MV-4-11 (cell line): ENCODE data around the gene PCNX3.
A peak's percentile ranks its signal among the peaks of the same experiment; 100 is the strongest.

Experiments
- DNase-seq: peaks from one replicate; lab custom pipeline; 2025; lab: John Stamatoyannopoulos, UW

PCNX3 gene

DNA sequence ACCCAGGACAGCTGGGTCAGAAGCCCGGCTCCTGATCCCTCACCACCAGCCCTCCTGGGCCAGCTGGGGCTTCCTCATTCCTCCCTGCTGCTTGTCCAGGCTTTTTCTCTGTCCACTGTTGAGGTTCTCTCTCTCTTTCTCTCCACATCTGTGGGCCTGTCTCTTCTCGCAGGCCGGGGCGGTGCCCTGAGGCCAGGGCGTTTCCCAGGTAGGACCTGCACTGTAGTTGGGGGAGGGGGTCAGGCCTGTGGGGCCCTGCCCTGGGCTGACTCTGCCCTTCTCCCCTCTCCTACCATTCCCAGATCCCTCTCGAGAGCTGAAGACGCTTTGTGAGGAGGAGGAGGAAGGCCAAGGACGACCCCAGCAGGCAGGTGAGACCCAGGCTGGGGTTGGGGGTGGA is 34.8 kb upstream of the PCNX3 start:
- no peak for DNase-seq

DNA sequence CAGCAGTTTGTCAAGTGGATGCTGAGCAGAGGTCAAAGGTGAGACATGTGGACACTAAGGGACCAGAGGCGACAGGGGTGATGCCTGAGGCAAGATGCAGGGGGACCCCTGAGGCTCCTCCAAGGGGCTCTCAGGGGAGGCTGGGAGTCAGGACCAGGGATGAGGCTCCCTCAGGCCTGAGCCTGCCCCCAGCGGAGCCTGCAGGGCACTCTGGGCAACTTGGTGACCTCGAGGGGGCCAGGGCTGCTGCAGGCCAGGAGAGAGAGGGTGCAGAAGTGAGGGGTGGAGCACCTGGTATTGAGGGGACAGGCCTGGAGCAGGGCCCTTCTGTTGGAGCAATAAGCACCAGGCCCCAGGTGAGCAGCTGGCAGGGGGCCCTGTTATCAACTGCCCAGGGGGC is 33.6 kb upstream of the PCNX3 start:
- no peak for DNase-seq

DNA sequence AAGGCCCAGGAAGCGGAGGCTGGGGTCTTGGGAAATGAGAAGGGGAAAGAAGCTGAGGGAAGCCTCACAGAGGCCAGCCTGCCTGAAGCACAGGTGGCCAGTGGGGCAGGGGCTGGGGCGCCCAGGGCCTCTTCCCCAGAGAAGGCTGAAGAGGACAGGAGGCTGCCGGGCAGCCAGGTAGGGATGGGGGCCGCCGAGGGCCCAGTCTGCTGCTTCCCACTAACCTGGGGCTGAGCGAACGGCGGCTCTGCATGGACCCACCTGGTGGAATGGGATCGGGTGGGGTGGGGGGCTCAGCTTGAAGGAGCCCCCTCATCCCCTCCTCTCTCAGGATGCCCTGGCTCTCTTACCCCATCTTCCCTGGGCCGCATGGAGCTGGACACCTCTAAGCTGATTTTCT is 32.0 kb upstream of the PCNX3 start:
- DNase-seq: no peak

DNA sequence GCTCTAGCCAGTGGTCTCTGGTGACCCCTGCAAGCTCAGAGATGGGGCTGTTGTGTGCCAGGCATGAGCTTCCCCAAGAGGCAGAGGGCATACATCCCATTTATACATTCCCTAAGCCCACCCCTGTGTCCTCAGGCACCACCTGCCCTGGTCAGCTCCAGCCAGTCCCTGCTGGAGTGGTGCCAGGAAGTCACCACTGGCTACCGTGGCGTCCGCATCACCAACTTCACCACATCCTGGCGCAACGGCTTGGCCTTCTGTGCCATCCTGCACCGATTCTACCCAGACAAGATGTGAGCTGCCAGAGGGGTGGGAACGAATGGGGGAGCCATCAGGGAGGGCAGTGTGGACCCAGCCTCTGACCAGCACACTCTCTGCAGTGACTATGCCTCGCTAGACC is 31.5 kb upstream of the PCNX3 start:
- DNase-seq: no peak

DNA sequence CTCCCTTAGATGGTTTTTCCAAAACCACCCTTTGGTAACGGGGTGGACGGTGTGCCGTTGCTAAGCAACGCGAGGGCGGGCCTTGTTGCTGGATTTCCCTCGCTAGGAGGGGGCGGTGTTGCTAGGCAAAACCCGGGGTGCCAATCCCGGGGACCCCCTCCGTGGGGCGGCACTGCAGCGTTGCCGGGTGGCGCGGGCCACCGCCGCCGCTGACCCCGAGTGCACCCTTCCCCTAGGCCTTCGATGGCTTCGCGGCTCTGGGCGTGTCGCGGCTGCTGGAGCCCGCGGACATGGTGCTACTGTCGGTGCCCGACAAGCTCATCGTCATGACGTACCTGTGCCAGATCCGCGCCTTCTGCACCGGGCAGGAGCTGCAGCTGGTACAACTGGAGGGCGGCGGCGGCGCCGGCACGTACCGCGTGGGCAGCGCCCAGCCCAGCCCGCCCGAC is 30.8 kb upstream of the PCNX3 start:
- DNase-seq: no peak

DNA sequence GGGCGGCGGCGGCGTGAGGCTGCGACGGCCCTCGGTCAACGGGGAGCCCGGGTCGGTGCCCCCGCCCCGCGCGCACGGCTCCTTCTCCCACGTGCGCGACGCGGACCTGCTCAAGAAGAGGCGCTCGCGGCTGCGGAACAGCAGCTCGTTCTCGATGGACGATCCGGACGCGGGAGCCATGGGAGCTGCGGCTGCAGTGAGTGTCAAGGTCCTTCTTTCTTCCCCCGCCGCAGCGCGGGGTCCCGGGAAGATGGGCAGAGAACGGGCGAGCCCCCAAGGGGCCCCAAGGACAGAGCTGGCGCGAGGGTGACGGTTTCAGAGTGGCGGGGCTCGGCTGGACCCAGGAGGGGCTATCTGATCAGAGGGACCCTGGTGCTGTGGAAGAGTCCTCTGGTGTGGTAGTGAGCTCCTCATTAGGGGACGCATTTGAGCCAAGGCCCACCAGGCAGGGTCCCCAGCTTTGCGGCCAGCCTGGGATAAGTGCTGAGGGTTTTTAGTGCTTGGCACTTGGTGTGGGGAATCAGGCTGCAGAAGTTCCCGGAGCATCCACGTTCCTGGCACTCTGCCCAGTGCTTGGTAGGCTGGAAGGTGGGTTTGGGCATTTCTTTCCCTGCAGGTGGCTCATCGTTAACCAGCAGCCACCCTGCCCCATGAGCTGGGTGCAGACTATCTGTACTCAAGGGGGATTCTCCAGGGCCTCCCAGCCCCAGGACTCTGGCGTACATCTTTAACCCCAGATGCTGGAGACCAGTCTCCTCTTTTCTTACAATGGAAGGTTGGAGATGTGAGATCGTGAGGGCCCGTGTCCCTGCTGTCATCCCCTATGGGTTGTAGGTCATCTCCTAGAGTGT is 30.0 kb upstream of the PCNX3 start:
- DNase-seq: no peak

DNA sequence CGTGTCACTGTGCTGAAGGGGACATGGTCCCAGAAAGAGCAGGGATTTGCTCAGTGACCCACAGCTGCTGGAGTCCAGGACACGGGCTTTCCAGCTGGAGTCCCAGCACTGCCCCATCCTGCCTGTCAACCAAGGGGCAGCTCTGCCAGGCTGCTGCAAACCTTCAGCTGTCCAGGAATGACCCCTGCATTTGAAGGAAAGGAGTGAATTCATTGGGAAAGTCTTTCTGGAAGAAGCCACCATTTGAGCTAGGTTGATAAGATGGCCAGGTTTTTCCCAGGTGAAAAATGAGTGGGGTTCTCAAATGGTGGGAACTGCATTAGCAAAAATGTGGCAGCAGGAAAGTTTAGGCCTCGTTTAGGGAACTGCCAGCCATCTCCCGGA is 29.3 kb upstream of the PCNX3 start:
- no peak for DNase-seq

DNA sequence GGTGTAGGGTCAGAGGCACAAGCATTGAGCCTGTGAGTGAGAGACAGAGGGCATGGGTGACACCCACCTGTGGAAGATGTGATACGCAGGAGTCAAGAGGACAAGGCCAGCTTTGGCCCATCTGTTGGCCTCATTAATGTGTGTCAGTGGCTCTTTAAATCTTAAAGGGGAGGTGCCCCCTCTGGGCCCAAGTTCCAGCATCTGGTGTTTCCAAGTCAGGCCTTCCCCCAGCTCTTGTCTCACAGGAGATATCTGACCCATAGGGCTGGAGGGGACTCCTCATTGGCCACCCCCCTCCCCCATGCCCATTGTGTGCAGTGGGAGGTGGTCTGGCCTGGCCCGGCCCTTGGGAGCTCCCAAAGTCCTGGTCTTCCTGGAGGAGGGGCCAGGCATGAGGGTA is 28.9 kb upstream of the PCNX3 start:
- DNase-seq: peak; percentile 30

DNA sequence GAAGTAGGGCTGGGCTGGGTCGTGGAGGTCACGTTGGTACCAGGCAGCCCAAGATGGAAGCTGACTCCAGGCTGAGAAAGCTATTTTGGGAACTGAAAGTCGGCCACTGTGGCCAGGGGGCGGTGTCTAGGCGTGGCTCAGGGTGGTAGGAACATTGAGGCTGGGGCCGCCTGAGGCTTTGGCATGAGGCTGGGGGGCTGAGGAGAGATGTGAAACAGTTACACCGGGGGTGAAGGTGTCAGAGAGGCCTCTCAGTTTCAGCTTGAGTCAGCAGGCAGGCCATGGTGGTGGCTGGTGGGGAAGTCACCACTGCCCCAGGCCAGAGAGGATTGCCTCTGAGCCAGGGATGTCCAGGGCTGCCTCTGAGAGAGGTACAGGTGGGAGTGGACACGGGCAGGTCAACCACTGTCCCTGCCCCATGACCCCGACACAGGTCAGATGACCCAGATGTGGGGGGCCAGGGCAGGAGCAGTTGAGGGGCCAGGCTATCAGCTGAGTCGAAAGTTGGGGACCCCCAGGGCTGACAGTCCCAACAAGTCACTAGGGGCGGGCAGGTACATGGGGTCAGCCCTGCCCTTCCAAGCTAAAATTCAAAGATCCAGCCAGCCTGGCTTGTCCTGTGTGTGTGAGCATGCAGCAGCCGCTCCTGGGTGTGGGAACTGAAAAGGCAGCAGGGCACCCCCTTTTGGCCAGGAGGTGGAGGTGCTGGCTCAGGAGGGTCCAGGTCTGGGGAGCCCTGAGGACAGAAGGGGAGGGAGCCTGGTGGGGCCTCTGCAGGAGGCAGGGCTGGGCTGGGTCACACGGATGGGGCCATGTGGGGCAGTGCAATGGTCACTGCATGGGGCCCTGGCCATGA is 27.1 kb upstream of the PCNX3 start:
- peak; percentile 88 for DNase-seq

DNA sequence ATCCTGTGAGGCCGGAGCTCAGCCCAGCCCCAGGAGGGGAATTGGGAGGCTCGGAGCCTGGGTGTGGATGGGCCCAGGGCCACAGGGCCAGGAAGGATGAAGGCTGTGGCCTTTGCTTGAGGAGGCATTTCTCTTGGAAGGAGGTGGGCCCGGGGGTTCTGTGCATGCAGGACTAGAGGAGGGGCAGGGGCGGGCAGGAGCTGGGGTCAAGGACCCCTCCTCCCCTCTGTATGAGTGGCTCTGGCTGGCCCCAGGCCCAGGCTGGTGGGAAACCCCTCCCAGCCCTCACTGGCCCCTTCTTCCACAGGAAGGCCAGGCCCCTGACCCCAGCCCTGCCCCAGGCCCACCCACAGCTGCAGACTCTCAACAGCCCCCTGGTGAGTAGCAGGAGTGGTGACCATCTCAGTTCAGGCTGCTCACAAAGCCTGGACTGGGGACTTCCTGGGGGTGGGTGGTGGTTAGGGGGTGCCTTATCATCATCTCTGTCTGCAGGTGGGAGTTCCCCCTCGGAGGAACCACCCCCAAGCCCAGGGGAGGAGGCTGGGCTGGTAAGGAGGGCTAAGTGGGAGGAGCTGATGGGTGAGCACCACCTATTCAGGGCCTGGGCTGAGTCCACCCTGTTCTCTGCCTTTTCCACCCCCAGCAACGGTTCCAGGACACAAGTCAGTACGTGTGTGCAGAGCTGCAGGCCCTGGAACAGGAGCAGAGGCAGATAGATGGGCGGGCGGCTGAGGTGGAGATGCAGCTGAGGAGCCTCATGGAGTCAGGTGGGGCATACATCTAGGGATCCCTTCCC is 25.9 kb upstream of the PCNX3 start:
- DNase-seq: no peak

DNA sequence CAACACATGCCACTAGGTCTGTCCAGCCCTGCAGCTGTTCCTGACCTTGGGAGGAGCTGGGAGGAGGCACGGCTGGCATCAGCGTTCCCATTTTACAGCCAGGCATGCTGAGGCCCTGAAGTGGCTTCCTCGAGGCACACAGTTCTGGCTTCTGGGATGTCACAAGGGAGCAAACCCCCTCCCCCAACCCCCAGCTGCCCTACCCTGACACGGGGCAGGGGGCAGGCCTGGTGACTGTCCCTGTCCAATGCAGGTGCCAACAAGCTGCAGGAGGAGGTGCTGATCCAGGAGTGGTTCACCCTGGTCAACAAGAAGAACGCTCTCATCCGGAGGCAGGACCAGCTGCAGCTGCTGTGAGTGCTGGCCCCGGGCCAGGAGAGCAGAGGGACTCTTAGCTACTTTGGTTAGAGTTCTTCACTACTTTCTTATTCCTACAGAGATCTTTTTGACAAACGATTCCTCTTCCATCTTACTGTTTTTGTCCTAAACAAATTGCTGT is 25.3 kb upstream of the PCNX3 start:
- no peak for DNase-seq

DNA sequence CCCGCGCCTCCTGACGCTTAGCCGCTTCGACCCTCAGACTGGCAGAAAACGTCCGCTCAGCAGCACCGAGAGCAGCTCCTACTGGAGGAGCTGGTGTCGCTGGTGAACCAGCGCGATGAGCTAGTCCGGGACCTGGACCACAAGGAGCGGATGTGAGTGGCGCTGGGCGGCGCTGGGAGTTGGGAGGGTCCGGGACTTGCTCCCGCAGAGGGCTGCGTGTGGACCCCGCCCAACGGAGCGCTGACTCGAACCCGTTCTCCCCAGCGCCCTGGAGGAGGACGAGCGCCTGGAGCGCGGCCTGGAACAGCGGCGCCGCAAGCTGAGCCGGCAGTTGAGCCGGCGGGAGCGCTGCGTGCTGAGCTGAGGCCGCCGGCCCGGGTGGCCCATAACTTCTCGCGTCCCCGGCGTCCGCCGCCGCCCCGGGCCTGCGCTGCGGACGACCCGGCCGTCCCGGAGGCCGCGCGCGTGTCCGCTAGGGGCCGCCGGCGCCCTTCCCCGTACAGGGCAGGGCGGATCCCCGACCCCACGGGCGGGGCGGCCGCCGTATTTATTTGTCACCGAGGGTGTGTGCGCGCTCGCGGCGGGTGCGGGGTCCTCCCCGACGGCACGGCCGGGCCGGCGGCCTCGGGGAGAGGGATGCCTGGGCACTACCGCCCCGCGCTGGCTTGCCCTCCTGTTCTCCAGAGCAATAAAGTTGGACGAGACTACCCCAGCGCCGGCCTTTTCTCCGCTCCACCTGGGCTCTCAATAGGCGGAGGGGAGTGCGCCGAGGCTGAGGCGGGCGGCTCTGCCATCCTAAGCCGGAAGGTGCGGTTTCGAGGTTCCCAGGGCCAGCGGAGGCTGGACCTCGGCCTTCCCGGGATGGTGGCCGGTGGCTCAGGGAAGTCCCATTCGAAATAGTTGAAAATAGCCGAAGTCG is 23.4 kb upstream of the PCNX3 start:
- DNase-seq: no peak

DNA sequence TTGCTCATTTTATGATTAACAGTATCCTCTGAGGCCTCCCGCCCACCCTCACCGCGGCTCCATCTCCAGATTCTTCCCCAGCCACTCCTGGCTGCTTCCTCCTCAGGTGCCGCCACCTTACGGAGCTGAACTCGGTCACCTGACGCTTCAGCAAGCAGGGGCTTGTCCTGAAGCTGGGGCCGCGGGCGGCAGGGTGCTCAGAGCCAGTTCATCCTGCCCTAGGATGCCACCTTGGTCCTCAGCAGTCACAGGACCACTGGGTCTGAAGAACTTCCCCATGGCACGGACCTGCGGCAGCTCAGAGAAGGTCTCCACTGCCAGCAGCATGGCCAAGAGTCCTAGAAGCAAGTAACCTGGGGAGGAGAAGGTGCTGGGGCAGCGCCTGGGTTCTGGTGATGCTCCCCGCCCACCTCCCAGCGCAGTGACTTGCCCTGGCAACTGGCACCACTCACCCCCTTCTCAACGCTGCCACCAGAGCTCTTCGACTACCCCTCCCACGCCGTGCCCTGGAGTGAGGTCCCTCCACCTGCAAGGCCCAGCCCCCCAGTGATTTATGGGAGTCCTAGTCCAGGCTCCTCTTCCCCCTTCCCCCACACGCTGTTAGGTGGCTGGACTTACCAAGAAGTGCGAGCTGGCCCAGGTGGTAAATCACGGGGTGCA is 22.6 kb upstream of the PCNX3 start:
- DNase-seq: no peak

DNA sequence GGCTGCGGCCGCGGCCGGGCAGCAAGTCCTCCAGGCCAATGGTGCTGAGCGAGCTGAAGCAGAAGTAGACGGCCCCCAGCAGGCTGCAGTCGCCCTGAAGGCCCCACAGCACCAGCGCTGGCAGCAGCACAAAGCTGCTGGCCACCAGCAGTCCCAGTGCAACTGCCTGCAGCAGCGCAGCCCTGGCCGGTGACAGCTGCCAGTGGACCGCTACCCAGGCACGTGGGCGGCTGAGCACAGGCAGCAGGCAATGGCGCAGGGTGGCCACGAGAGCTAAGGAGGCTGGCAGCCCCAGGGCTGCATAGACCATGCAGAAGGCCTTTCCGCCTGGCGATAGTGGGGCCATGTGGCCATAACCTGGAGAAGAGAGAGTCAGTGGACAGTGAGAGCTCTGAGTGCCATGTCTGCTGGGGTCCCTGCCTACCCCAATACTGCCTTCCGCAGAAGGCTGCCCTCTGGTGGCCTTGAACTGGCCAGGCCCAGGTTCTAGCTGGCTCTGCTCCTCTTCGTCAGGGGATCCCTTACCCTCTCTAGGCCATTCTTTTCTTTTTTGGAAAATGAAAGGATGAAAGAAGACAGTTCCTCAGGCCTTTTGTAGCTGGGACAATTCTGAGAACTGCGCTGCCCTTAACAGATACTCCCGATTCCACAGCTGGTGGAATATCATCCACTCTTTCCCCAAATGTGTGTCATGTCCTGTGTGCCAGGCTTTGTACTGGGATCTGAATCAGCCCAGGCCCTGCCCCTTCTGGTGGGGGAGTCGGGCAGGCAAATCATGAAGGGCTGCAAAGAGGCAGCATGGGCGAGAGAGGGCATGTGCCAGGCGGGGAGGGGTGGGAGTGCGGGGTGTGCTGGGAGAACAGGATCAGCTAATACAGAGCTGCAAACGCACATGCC is 21.8 kb upstream of the PCNX3 start:
- DNase-seq: peak; percentile 30

DNA sequence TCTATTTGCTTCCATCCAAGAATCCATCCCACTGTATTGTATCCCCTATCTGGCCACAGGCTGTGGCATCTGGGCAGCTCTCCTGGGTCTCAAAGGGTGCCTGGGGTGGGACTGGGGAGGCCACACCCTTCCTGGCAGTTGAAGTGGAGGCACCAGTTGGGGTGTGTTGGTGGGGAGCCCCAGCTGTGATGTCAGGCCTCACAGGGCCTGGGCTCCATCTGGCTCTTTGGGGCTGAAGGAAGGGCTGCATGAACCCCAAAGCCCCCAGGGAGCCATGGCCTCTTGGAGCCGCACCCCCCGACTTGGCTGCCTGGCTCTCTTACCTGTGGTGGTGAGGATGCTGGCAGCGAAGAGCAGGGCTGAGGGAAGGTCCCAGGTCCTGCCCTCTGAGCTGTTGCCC is 20.4 kb upstream of the PCNX3 start:
- no peak for DNase-seq

DNA sequence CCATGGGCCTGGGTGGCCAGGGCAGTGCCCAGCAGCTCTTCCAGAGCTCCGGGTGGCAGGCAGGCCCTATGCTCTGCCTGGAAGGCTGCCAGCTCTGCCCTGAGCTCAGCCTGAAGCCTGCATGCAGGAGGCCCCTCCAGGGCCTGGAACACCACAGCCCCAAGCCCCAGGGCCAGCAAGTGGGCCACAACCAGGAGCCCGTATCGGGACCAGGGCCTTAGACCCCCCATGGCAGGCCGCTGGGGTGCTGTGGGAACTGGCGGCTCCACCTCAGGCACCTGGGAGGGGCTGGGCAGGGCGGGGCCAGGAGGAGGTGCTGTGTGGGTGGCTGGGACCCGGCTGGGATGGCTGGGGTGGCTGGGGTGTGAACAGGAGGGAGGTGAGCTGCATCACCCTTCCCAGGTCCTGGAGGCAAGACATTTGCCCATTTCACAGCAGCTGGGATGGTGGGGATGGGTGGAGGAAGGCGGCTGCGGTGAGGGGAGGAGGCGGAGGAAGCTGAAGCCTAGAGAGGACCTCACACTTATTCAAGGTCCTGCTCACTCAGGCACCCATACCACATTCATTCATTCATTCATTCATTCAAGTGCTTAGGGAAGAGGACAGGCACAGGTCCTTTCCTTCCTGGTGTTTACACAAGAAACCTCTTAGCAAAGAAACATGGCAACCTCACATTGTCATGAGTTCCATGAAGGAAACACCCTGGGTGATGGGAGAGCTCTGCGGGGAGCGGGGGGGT is 19.9 kb upstream of the PCNX3 start, which contains the start of gene KCNK7:
TSS of gene KCNK7 (minus strand) at position 258 of the 739 bp plus-strand sequence. CDS start at position 230, 28 bp downstream.
- DNase-seq: no peak

DNA sequence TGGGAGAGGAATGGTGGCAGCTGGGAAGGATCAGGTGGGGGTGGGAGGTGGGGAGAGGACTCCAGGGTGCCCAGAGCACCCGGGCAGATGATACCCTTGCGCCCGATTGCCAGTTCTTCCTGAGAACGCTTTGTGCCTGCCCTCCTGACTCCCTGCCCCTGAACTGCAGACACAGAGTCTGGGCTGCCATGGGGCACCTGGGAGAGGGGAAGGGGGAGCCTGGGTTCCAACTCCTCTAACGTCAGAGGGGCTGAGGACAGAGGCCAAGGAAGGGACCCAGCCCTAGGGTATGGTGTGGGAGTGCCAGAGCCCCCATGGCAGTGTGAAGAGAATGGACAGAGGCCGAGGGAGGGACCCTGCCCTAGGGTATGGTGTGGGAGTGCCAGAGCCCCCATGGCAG is 19.1 kb upstream of the PCNX3 start:
- no peak for DNase-seq

DNA sequence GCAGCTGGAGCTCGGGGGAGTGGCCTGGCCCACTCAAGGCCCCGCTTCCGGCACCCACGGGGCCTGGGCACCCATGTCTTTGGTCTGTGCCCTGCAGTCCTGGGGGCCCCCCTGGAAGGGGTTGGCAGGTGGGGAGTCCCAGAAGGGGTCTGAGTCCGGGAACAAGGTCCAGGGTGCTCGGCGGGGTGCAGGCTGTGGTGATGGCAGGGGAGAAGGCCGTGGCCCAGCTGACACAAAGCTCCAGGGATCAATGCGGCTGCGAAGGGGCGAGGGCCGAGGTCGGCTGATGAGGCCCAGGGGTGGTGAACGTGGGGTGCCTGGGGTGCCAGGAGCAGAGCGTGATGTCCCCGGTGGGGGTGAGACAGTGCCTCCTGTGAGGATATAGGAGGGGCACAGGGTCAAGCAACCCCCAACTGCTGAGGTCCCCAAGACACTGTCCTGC is 17.3 kb upstream of the PCNX3 start:
- no peak for DNase-seq
